Breast epithelium (tissue), 3 donors: ENCODE data around the gene NDUFB11.

Experiments
- POLR2A ChIP-seq: fragments of 450-650 bp; IDR thresholded peaks from one replicate; pipeline ENCODE4 v1.6.1; 2016; ENCODE audit warnings: antibody characterized with exemption, mild to moderate bottlenecking, moderate library complexity
- POLR2AphosphoS5 ChIP-seq, 3 donors: sonication (generic); formaldehyde crosslinking; IDR thresholded peaks; one replicate each; pipeline ENCODE4 v1.6.1; 2017; ENCODE audit warnings: antibody characterized with exemption in 3 of 3
- TF ChIP-seq, protein P1 (sequence below), 3 donors: fragments of 450-650 bp; IDR thresholded peaks; one replicate each; pipeline ENCODE4 v1.5.1; 2016 to 2017; ENCODE audit warnings: antibody characterized with exemption in 3 of 3, mild to moderate bottlenecking in 3 of 3, moderate library complexity in 3 of 3

DNA sequence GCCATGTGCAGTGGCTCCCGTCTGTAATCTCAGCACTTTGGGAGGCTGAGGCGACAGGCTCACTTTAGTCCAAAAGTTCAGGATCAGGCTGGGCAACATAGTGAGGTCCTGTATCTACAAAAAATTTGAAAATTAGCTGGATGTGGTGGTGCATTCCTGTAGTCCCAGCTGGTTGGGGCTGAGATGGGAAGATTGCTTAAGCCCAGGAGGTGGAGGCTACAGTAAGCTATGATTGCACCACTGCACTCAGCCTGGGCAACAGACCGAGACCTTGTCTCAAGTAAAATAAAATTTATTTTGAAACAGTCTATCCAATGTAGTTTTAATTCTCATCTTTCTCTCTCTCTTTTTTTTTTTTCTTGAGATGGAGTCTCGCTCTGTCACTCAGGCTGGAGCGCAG, 21.6 kb upstream of the NDUFB11 start:
- TF ChIP-seq POLR2A (no peak), POLR2AphosphoS5 (IDR thresholded peaks at IDR 0.05) (no peak)
- TF ChIP-seq, protein P1, sequence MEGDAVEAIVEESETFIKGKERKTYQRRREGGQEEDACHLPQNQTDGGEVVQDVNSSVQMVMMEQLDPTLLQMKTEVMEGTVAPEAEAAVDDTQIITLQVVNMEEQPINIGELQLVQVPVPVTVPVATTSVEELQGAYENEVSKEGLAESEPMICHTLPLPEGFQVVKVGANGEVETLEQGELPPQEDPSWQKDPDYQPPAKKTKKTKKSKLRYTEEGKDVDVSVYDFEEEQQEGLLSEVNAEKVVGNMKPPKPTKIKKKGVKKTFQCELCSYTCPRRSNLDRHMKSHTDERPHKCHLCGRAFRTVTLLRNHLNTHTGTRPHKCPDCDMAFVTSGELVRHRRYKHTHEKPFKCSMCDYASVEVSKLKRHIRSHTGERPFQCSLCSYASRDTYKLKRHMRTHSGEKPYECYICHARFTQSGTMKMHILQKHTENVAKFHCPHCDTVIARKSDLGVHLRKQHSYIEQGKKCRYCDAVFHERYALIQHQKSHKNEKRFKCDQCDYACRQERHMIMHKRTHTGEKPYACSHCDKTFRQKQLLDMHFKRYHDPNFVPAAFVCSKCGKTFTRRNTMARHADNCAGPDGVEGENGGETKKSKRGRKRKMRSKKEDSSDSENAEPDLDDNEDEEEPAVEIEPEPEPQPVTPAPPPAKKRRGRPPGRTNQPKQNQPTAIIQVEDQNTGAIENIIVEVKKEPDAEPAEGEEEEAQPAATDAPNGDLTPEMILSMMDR (IDR thresholded peaks at IDR 0.05) = no peak
